ENCODE results near the gene CTTN. TPM values are rescaled to one million over a fixed set of nuclear protein-coding genes. Genes with fewer than 3 reads are reported as not detected.
"Not testable (repeated sequence)": the region's sequence is repeated elsewhere in the genome, so short reads cannot be mapped to it uniquely, and the experiment has no call there.

CTTN gene
- total RNA-seq, 1 experiment from 2014 or later = 71.3 TPM

DNA sequence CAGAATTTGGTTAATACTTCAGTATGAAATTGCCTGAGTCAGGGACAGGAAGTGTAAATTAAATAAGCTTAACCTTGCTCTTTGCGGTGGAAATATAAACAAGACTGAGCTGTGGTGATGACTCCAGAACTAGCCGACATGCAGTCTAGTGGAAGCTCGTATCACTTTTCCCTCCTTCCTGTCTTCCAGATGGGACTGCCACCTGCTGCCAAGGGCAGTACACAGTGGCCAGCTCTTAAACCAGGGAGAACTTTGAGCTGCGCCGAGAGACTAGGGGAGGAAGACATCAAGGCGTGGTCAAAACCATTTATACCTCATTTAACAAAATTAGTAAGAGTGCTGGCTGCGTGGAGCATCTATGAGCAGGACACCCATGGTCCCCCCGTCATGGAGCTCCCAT lies 31.3 kb upstream of the CTTN start:
- no peaks in the 10 kb centered on the region for H3K4me1 ChIP-seq
- no peak overlapping the region for H3K27ac ChIP-seq
- peak; percentile 10 to 31 for DNase-seq
- H3K36me3 ChIP-seq = peaks cover 18% of the 10 kb centered on the region
- H3K9me3 ChIP-seq (replicated peaks) = no peaks in the 10 kb centered on the region
- H3K27me3 ChIP-seq = no peaks in the 10 kb centered on the region
- H3K4me3 ChIP-seq = no peak overlapping the region

DNA sequence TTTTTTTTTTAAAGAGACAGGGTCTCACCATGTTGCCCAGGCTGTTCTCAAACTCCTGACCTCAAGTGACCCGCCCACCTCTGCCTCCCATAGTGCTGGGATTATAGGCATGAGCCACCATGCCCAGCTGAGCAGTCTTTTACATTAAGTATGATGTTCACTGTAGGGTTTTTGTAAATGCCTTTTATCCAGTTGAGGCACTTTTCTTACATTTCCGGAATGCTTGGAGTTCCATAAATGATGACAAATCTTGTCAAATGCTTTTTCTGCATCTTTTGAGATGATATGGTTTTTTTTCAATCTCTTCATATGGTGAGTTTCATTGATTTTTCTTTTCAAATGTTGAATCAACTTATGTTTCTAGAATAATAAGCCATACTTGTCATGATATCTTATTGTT lies 29.4 kb upstream of the CTTN start:
- peaks cover 17% of the 10 kb centered on the region for H3K36me3 ChIP-seq
- no peak for DNase-seq
- H3K4me3 ChIP-seq = no peak overlapping the region
- no peak overlapping the region for H3K27ac ChIP-seq
- no peaks in the 10 kb centered on the region for H3K4me1 ChIP-seq
- H3K27me3 ChIP-seq = no peaks in the 10 kb centered on the region
- no peaks in the 10 kb centered on the region for H3K9me3 ChIP-seq (replicated peaks)

DNA sequence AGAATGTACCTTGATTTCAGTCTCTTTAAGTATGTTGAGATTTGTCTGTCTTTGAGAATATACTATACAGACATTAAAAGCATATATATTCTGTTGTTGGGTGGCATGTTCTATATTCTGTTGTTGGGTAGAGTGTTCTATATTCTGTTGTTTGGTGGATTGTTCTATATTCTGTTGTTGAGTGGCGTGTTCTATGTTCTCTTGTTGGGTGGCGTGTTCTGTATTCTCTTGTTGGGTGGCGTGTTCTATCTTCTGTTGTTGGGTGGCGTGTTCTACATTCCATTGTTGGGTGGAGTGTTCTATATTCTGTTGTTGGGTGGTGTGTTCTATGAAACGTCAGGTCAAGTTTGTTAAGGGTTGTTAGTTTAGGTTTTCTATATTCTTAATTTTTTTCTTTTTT lies 27.1 kb upstream of the CTTN start:
- no peak overlapping the region for H3K27ac ChIP-seq
- peaks cover 22% of the 10 kb centered on the region for H3K36me3 ChIP-seq
- H3K4me3 ChIP-seq = no peak overlapping the region
- no peaks in the 10 kb centered on the region for H3K4me1 ChIP-seq
- no peaks in the 10 kb centered on the region for H3K27me3 ChIP-seq
- no peaks in the 10 kb centered on the region for H3K9me3 ChIP-seq (replicated peaks)
- no peak for DNase-seq

DNA sequence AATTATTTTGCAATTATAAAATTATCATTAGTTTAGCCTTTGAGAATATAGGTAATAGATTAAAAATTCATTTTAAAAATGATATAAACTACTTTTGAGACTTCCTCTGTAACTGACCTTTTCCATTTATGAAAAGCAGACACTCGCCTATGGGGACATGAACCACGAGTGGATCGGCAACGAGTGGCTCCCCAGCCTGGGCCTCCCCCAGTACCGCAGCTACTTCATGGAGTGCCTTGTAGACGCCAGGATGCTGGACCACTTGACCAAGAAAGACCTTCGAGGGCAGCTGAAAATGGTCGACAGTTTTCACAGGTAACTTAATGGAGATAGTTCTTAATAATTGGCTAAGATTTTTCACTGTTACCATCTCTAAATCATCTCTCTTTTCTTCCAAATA lies 26.3 kb upstream of the CTTN start:
- no peak for DNase-seq
- peaks cover 24% of the 10 kb centered on the region; the same call in 1 of the 2 replicates for H3K36me3 ChIP-seq
- no peak overlapping the region for H3K4me3 ChIP-seq
- H3K9me3 ChIP-seq (replicated peaks) = no peaks in the 10 kb centered on the region
- H3K4me1 ChIP-seq = no peaks in the 10 kb centered on the region
- H3K27me3 ChIP-seq = no peaks in the 10 kb centered on the region
- H3K27ac ChIP-seq = no peak overlapping the region

DNA sequence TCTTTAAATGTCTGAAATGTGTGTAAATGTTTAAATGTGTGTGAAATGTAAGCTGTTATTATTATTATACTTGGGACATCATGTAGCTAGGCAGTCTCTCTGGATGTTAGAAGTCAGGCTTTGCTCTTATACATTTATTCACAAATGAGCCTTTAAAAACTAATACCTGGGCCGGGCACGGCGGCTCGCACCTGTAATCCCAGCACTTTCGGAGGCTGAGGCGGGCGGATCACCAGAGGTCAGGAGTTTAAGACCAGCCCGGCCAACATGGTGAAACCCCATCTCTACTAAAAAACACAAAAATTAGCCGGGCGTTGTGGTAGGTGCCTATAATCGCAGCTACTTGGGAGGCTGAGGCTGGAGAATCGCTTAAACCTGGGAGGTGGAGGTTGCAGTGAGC lies 21.7 kb upstream of the CTTN start:
- peaks cover 28% of the 10 kb centered on the region; the same call in 1 of the 2 replicates for H3K36me3 ChIP-seq
- H3K27me3 ChIP-seq = no peaks in the 10 kb centered on the region
- H3K27ac ChIP-seq = no peak overlapping the region
- H3K4me3 ChIP-seq = no peak overlapping the region
- H3K9me3 ChIP-seq (replicated peaks) = no peaks in the 10 kb centered on the region
- no peaks in the 10 kb centered on the region for H3K4me1 ChIP-seq
- no peak for DNase-seq

DNA sequence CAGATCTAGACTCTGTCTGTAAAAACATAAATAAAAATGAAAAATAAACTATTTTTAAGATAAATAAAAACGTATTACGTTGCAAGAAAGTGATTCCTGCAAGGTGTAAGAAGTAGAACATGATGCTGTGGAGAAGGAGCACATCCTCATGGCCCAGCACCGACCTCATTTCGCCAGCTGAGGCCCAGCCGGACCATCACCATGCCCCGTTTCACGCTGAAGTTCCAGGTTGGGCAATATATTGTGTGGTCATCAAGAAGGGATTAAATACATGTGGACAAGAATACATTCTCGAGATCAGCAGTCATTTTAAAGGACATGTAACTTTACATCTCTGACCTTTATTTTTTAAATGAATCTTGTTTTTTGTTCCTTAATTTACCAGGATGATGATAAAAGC lies 20.7 kb upstream of the CTTN start:
- Histone ChIP-seq H3K4me3 (no peak overlapping the region), H3K4me1 (no peaks in the 10 kb centered on the region)

DNA sequence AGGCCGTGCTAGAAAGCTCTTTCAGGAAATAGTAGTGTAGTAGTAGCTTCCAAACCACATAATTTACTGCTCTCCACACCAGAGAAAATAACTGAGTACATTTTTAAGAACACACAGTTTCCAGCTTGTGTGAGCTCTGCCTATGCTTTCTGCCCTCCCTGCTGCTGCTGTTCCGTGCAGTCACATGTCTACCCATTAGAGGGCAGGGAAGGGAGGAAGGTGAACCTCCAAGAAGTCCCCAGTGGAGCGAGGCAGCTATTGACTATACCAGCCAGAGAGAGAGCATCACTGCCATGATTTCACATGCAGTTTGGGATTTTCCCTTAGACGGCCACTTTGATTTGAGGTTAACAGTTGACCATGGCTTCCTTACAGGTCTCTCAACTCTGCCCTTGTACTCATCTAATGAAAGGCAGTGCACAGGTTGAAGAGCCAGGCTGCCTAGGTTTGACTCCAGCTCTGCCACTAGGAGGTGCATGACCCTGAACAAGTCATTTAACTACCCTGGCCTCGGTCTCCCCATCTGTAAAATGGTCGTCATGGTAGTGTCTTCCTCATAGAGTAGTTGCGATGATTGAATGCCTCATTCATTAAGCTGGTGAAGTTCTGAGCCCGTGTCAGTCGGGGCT lies 19.7 kb upstream of the CTTN start:
- Histone ChIP-seq H3K4me3 (no peak overlapping the region), H3K27ac (no peak overlapping the region), H3K27me3 (no peaks in the 10 kb centered on the region), H3K36me3 (peaks cover 26% of the 10 kb centered on the region), H3K9me3 (replicated peaks) (no peaks in the 10 kb centered on the region), H3K4me1 (no peaks in the 10 kb centered on the region)
- DNase-seq = no peak

More for the DNA sequence above, 20.7 kb upstream of the CTTN start:
- Histone ChIP-seq H3K9me3 (replicated peaks) (no peaks in the 10 kb centered on the region), H3K36me3 (peaks cover 25% of the 10 kb centered on the region; the same call in 1 of the 2 replicates), H3K27me3 (no peaks in the 10 kb centered on the region), H3K27ac (no peak overlapping the region)
- no peak for DNase-seq

DNA sequence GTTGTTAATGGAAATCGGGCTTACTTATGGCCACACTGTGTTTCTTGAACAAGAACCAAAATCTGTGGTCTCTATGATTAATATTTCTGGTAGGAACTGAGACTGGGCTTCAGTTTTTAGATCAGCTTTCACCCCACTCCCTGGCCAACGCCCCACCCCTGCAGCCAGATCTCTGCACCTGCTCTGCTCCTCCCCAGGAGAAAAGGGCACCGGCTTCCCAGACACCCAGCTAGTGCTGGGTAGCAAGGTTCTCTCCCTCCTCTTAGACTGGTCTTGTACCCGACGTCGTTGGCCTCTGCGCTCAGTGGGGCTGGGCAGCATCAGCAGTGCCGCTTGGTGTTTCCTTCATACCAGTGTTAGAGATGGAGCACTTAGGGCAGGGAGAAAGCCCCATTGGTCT lies 17.0 kb upstream of the CTTN start:
- Histone ChIP-seq H3K36me3 (peaks cover 17% of the 10 kb centered on the region), H3K27ac (no peak overlapping the region), H3K27me3 (no peaks in the 10 kb centered on the region), H3K4me1 (no peaks in the 10 kb centered on the region), H3K4me3 (no peak overlapping the region), H3K9me3 (replicated peaks) (no peaks in the 10 kb centered on the region)
- DNase-seq = no peak

DNA sequence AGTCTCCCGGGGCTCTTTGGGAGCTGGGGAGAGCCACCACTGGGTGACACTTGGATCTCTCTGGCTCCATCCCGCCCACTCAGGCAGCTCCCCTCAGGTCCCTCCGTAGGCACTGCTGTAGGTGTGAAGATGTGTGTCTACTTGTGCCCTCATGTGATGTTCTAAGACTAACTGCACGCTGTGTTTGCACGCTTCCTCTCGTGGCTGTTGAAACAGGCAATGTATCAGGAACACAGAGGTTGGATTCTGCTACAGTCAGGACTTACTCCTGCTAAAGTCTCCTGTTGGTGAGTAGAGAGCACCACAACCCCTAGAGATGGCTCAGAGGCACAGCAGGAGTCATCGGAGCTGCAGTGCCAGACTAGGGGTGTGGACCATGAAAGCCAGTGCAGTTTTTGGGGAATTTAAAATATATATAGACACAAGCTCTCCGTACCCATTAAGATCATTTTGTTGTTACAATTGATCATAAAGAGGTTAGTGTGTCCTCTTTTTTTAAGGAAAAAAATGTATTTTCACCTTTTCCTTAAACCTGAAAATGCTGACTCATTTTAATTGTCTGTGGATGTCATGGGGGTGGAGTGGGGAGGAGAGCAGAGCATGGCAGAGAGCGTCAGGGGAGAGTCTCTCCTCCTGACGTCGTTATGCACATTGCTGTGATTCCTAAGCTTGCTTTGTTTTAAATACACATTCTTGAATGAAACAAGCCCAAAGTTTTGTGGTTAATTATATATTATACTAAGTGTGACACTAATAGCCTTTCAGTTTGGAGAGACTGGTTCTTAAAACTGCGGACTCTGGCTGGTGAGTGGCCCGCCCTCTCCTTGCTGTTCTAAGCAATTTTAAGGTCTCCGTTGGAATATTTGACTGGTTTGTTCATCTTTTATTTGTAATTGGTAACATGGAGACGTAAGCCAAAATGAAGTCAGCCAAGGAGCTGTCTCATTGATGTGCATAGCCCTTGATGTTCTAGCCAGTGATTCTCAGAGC lies 16.2 kb upstream of the CTTN start:
- DNase-seq = no peak
- Histone ChIP-seq H3K4me3 (no peak overlapping the region), H3K4me1 (no peaks in the 10 kb centered on the region), H3K9me3 (replicated peaks) (no peaks in the 10 kb centered on the region), H3K27me3 (no peaks in the 10 kb centered on the region), H3K27ac (no peak overlapping the region), H3K36me3 (peaks cover 14% of the 10 kb centered on the region)

DNA sequence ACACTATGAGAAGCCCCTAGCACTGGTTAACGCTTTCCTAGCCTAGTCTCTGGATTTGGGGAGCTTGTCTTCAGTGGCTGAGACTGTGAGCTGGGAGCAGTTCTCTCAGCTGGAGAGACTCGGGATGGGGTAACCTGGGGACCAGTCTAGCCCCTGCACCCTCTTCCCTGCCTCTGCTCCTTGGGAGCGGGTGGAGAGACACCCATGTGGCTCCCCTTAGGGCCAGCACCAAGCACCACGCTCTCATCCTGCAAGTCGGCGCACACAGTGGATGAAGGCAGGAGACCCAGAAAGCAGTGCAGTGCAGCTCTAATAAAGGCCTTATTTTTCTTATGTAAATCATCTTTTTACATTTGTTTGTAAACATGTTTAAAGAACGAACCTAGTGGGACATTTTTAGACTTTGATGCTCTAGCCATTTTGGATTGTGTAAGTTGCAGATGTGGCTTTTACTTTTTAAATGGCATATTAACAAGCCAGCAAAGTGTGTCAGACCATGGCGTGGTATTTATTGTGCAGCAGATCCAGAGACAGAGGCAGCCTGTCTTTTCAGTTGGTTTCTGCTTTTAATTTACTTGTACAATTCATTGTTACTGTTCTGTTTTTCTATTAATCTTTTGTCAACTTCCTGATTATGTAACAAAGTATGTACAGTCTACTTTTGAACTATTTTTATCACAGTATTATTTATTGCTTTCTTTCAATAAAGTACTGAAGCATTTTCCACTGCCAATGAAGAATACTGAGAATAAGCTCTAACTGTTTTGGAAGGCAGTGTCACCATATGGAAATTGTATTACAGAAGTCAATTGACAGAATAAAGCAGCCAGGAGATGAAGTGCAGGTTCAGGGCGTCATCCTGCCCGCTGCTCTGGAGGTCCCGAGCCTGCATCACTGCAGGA lies 14.4 kb upstream of the CTTN start:
- H3K27me3 ChIP-seq = no peaks in the 10 kb centered on the region
- no peak overlapping the region for H3K4me3 ChIP-seq
- no peak for DNase-seq
- H3K27ac ChIP-seq = no peak overlapping the region
- peaks cover 14% of the 10 kb centered on the region for H3K36me3 ChIP-seq
- H3K9me3 ChIP-seq (replicated peaks) = no peaks in the 10 kb centered on the region
- H3K4me1 ChIP-seq = no peaks in the 10 kb centered on the region

DNA sequence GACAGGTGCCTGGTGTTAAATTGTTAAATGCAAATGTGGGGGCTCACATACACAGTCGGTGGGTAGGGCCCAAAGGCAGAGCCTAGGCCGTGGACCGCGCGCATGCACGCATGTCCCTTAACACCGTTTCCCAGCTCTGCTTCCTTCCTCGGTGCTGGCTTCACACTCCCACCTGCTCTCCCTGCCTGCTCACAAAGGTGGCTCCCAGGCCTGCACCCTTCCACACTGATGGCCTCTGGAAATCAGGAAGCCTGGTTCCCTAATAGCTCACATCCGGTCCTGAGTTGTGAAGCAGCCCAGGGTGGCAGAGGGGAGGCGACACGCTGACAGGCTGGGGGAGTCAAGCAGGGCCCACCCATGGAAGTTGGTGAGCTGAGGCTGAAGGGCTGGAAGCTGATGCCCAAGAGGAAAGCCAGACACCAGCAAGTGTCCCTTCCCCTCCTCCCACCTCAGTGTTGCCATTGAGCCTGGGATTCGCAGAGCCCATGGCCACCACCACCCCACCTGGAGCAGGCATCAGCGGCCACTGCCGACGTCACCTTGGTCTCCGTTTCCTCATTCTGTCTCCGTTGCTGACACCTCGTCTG lies 13.7 kb upstream of the CTTN start:
- H3K27me3 ChIP-seq = no peaks in the 10 kb centered on the region
- no peak overlapping the region for H3K4me3 ChIP-seq
- H3K36me3 ChIP-seq = peaks cover 14% of the 10 kb centered on the region
- no peaks in the 10 kb centered on the region for H3K9me3 ChIP-seq (replicated peaks)
- H3K27ac ChIP-seq = no peak overlapping the region
- H3K4me1 ChIP-seq = no peaks in the 10 kb centered on the region
- no peak for DNase-seq

DNA sequence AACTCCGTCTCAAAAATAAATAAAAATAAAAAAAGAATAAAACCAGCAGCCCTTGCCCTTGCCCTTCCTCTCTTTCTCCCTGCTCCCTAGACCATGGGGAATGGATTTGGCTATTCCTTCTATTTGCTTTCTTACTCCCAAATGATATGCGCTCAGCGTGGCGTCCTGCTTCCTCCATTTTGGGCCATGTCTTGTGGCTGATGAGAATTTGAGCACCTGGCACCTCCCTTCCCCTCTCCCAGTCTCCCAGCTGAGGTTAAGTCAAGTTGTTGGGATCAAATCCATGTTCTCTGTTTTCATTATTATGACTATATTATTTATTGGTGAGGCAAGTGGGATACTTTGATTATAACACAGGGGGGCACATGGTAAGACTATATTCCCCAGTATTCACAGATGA lies 10.8 kb upstream of the CTTN start:
- Histone ChIP-seq H3K27ac (no peak overlapping the region), H3K4me1 (no peaks in the 10 kb centered on the region), H3K9me3 (replicated peaks) (no peaks in the 10 kb centered on the region), H3K36me3 (peaks cover 10% of the 10 kb centered on the region), H3K27me3 (no peaks in the 10 kb centered on the region), H3K4me3 (no peak overlapping the region)
- DNase-seq = no peak

DNA sequence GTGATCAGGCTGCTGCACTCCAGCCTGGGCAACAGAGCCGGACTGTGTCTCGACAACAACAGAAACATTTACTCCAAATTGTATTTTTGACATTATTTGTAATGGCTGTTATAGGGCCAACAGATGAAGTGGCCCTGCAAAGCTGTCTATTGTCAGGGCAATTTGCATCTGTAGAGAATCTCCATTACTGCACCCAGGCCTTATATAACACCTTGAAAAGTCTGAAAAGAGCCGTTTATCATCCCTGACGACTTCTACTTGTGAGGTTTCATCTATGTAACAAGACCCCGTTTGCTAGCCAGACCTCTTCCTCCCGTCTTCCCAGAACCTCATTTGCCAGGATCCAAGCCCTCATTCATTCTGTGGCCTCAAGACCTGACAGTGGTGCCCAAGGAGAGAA lies 9.1 kb upstream of the CTTN start:
- Histone ChIP-seq H3K27ac (no peak overlapping the region), H3K27me3 (no peaks in the 10 kb centered on the region), H3K9me3 (replicated peaks) (no peaks in the 10 kb centered on the region), H3K4me1 (no peaks in the 10 kb centered on the region), H3K36me3 (peaks cover 4% of the 10 kb centered on the region; the same call in 1 of the 2 replicates), H3K4me3 (no peak overlapping the region)
- DNase-seq = no peak

DNA sequence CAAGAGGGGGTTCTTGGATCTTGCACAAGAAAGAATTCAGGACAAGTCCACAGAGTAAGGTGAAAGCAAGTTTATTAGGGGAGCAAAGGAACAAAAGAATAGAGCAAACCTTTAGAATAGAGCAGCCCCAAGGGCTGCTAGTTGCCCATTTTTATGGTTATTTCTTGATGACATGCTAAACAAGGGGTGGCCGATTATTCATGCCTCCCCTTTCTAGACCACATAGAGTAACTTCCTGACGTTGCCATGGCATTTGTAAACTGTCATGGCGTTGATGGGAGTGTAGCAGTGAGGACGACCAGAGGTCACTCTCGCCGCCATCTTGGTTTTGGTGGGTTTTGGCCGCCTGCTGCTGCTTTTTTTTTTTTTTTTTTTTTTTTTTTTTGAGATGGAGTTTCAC lies 7.4 kb upstream of the CTTN start:
- not testable (repeated sequence) for H3K36me3 ChIP-seq; H3K9me3 ChIP-seq (replicated peaks); H3K4me1 ChIP-seq; H3K27ac ChIP-seq; H3K4me3 ChIP-seq; H3K27me3 ChIP-seq; DNase-seq

Data from SJCRH30 (cell line).